ENCODE data around the gene ATP5F1B.
"Not testable (repeated sequence)": the region's sequence is repeated elsewhere in the genome, so short reads cannot be mapped to it uniquely, and the experiment has no call there.

Gene ATP5F1B

DNA sequence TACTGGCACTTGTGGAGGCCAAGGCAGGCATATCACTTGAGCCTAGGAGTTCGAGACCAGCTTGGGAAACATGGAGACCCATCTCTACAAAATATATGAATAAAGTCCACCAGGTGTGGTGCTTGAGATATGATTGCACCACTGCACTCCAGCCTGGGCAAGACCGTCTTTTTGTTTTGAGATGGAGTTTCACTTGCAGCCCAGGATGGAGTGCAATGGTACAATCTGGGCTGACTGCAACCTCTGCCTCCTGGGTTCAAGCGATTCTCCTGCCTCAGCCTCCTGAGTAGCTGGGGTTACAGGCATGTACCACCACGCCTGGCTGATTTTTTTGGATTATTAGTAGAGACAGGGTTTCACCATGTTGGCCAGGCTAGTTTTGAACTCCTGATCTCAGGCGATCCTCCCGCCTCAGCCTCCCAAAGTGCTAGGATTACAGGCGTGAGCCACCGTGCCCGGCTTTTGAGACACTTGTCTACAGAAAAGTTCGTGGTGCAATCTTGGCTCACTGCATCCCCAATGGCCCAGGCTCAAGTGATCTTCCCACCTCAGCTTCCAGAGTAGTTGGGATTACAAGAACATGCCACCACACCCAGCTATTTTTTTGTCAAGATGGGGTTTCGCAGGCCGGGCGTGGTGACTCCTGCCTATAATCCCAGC, 16.3 kb upstream of the ATP5F1B start:
- POLR2A ChIA-PET, result interaction anchor here (1.0 to 2.7 kb wide), 4 partner anchors 16 to 64 kb away, joined by 4 to 9 read pairs (median 6); partner anchors contain the start of genes ATP5F1B, NACA and PTGES3
- no peak for TF ChIP-seq LEF1 (IDR thresholded peaks at IDR 0.05; ENCODE audit: borderline replicate concordance)
- CTCF ChIA-PET, result interaction anchor here (1.5 kb wide), 1 partner anchor 24 kb away, joined by 4 read pairs; no protein-coding TSS in a partner anchor
- DNase-seq (ENCODE audit: extremely low spot score), result no peak

GRCh38 chr12:56661560-56661959, 15.8 kb upstream of the ATP5F1B start:
- CTCF ChIA-PET, result interaction anchor here (0.6 to 1.5 kb wide), 3 partner anchors 24 to 1982 kb away, joined by 3 to 4 read pairs (median 3); no protein-coding TSS in a partner anchor
- POLR2A ChIA-PET, result interaction anchor here (0.6 to 2.7 kb wide), 5 partner anchors 16 to 62 kb away, joined by 3 to 9 read pairs (median 5); partner anchors contain the start of genes ATP5F1B and PTGES3
- DNase-seq (ENCODE audit: extremely low spot score), result no peak
- TF ChIP-seq SP1 (IDR thresholded peaks at IDR 0.05), result no peak
- no peak for TF ChIP-seq ZNF384 (IDR thresholded peaks at IDR 0.05)
- no peak for TF ChIP-seq SUZ12 (IDR thresholded peaks at IDR 0.05)
- no peak for TF ChIP-seq FOXA1 (IDR thresholded peaks at IDR 0.05)
- TF ChIP-seq ARNT (IDR thresholded peaks at IDR 0.05), result no peak
- no peak for TF ChIP-seq FOXK2 (IDR thresholded peaks at IDR 0.05)
- no peak for TF ChIP-seq ELF4 (IDR thresholded peaks at IDR 0.05)
- TF ChIP-seq PKNOX1 (IDR thresholded peaks at IDR 0.05), result no peak
- TF ChIP-seq BHLHE40 (IDR thresholded peaks at IDR 0.05; ENCODE audit: borderline replicate concordance), result no peak
- TF ChIP-seq HDGF (IDR thresholded peaks at IDR 0.05; ENCODE audit: borderline replicate concordance), result no peak
- no peak for TF ChIP-seq LEF1 (IDR thresholded peaks at IDR 0.05; ENCODE audit: borderline replicate concordance)
- TF ChIP-seq NFRKB (IDR thresholded peaks at IDR 0.05), result no peak
- TF ChIP-seq CTBP1 (IDR thresholded peaks at IDR 0.05; ENCODE audit: borderline replicate concordance), result no peak
- TF ChIP-seq FOXM1 (IDR thresholded peaks at IDR 0.05; ENCODE audit: borderline replicate concordance), result no peak
- TF ChIP-seq TARDBP (IDR thresholded peaks at IDR 0.05), result no peak
- TF ChIP-seq L3MBTL2 (conservative IDR thresholded peaks at IDR 0.05), result no peak

DNA sequence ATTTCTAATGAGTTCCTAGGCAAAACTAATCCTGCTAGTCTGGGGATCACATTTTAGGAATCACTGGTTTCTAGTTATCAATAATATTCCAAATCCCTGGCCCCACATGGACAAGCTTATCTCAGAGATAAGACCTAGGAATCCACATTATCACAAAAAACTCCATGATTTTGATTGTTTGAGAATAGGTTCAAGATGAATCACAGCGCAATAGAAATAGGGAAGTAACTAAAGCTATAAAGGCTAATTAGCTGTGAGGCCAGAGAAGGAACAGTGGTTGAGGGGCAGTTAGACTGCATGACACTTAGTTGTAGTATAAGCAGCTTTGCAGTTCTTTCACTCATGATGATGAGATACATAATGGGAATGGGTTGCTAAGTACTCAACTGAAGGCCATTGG, 13.1 kb upstream of the ATP5F1B start:
- TF ChIP-seq TARDBP (IDR thresholded peaks at IDR 0.05), result no peak
- no peak for TF ChIP-seq L3MBTL2 (conservative IDR thresholded peaks at IDR 0.05)
- TF ChIP-seq ARNT (IDR thresholded peaks at IDR 0.05), result no peak
- TF ChIP-seq SP1 (IDR thresholded peaks at IDR 0.05), result no peak
- no peak for TF ChIP-seq FOXM1 (IDR thresholded peaks at IDR 0.05; ENCODE audit: borderline replicate concordance)
- no peak for TF ChIP-seq FOXK2 (IDR thresholded peaks at IDR 0.05)
- no peak for TF ChIP-seq LEF1 (IDR thresholded peaks at IDR 0.05; ENCODE audit: borderline replicate concordance)
- TF ChIP-seq NFRKB (IDR thresholded peaks at IDR 0.05), result no peak
- no peak for TF ChIP-seq FOXA1 (IDR thresholded peaks at IDR 0.05)
- no peak for TF ChIP-seq SUZ12 (IDR thresholded peaks at IDR 0.05)
- no peak for TF ChIP-seq HDGF (IDR thresholded peaks at IDR 0.05; ENCODE audit: borderline replicate concordance)
- TF ChIP-seq ELF4 (IDR thresholded peaks at IDR 0.05), result no peak
- ChIA-PET POLR2A (interaction anchor here (1.1 kb wide), 1 partner anchor 66 kb away, joined by 3 read pairs; the partner anchor contains the start of gene NACA), CTCF (interaction anchor here (1.1 kb wide), 1 partner anchor 22 kb away, joined by 5 read pairs; no protein-coding TSS in a partner anchor)
- no peak for DNase-seq (ENCODE audit: extremely low spot score)

- POLR2A ChIA-PET, result no interaction called here
- CTCF ChIA-PET, result interaction anchor here (1.1 kb wide), 1 partner anchor 21 kb away, joined by 5 read pairs; no protein-coding TSS in a partner anchor
- no peak for TF ChIP-seq CTBP1 (IDR thresholded peaks at IDR 0.05; ENCODE audit: borderline replicate concordance)
- TF ChIP-seq PKNOX1 (IDR thresholded peaks at IDR 0.05), result no peak
- TF ChIP-seq FOXM1 (IDR thresholded peaks at IDR 0.05; ENCODE audit: borderline replicate concordance), result no peak
- TF ChIP-seq FOXA1 (IDR thresholded peaks at IDR 0.05), result no peak
- no peak for DNase-seq (ENCODE audit: extremely low spot score)
These were observed 11.9 kb upstream of the ATP5F1B start for GRCh38 chr12:56657416-56658379.

- DNase-seq (ENCODE audit: extremely low spot score); POLR2A ChIA-PET: not testable (repeated sequence)
- CTCF ChIA-PET, result interaction anchor here (0.6 kb wide), 1 partner anchor 17 kb away, joined by 4 read pairs; no protein-coding TSS in a partner anchor
These were observed 8.0 kb upstream of the ATP5F1B start for GRCh38 chr12:56653781-56654180.

DNA sequence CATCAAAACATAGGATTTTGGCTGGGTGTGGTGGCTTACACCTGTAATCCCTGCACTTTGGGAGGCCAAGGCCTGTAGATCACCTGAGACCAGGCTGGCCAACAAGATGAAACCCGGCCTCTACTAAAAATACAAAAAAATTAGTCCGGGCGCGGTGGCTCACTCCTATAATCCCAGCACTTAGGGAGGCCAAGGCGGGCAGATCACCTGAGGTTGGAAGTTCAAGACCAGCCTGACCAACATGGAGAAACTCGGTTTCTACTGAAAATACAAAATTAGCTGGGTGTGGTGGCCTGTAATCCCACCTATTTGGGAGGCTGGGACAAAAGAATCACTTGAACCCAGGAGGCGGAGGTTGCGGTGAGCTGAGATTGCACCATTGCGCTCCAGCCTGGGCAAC, 2.2 kb upstream of the ATP5F1B start:
- DNase-seq (ENCODE audit: extremely low spot score); POLR2A ChIA-PET: not testable (repeated sequence)
- CTCF ChIA-PET, result interaction anchor here (1.2 kb wide), 1 partner anchor 11 kb away, joined by 4 read pairs; no protein-coding TSS in a partner anchor

DNA sequence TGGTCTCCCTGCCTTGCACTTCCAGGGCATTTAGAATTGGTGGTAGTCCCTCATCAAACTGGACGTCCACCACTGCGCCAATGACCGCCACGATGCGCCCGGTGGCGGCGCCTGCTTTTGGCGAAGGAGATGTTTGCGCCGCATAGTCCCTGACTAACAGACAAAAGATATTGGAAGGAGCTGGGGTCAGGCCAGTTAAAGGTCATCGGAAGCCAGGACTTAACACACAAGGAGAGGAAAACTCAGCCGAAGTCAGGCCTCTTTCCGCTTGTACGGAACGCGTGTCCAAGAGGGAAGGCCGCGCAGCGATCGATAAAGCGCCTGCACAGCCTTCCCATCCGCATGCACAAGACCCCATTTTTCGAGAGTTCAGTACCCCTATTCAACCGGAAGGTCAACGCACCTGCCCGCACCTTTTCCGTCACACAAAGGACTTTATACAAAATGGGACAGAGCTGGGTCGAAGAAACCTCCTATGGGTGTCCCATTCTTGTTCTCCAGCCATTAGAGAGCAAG, 525 bp downstream of the ATP5F1B start:
- DNase-seq (ENCODE audit: extremely low spot score), result no peak
- TF ChIP-seq HDGF (IDR thresholded peaks at IDR 0.05; ENCODE audit: borderline replicate concordance) (no peak), ARNT (IDR thresholded peaks at IDR 0.05) (no peak), CTBP1 (IDR thresholded peaks at IDR 0.05; ENCODE audit: borderline replicate concordance) (no peak), ZNF384 (IDR thresholded peaks at IDR 0.05) (no peak), TARDBP (IDR thresholded peaks at IDR 0.05) (no peak), L3MBTL2 (conservative IDR thresholded peaks at IDR 0.05) (no peak), ELF4 (IDR thresholded peaks at IDR 0.05) (no peak)
- ChIA-PET CTCF (interaction anchor here (2.6 kb wide), 1 partner anchor 9 kb away, joined by 14 read pairs; no protein-coding TSS in a partner anchor), POLR2A (interaction anchor here (0.8 to 3.0 kb wide), 14 partner anchors 10 to 80 kb away, joined by 3 to 34 read pairs (median 6); partner anchors contain the start of genes BAZ2A, NACA and PTGES3)

All from HEK293T (cell line).